ENCODE results near the gene SLC2A2. TPM values are rescaled to one million over a fixed set of nuclear protein-coding genes. Genes with fewer than 3 reads are reported as not detected.
A peak's percentile ranks its signal among the peaks of the same experiment; 100 is the strongest.
"Not testable (repeated sequence)": the region's sequence is repeated elsewhere in the genome, so short reads cannot be mapped to it uniquely, and the experiment has no call there.

The SLC2A2 gene
- total RNA-seq, 1 donor from 2014 or later: not detected

- DNase-seq (ENCODE audit: low read depth, low spot score): no peak
Measured at GRCh38 chr3:170988378-170988777, 38.1 kb downstream of the SLC2A2 start.

GRCh38 chr3:170985304-170985703 lies 41.2 kb downstream of the SLC2A2 start:
- no peak for DNase-seq (ENCODE audit: low read depth, low spot score)

- no peak for DNase-seq (ENCODE audit: low read depth, low spot score)
Measured at GRCh38 chr3:170982733-170983132, 43.8 kb downstream of the SLC2A2 start.

GRCh38 chr3:170980399-170980798 lies 46.1 kb downstream of the SLC2A2 start:
- no peak for DNase-seq (ENCODE audit: low read depth, low spot score)

GRCh38 chr3:170977949-170978745 lies 48.4 kb downstream of the SLC2A2 start:
- DNase-seq (ENCODE audit: low read depth, low spot score): no peak

- no peak for DNase-seq (ENCODE audit: low read depth, low spot score)
Measured at GRCh38 chr3:170976190-170976519, 50.4 kb downstream of the SLC2A2 start.

- no peak for DNase-seq (ENCODE audit: low read depth, low spot score)
Measured at GRCh38 chr3:170975283-170976189, 51.0 kb downstream of the SLC2A2 start.

- DNase-seq (ENCODE audit: low read depth, low spot score): no peak
Measured at GRCh38 chr3:170974872-170975271, 51.6 kb downstream of the SLC2A2 start.

- DNase-seq (ENCODE audit: low read depth, low spot score): not testable (repeated sequence)
Measured at GRCh38 chr3:170972917-170973316, 53.6 kb downstream of the SLC2A2 start.

GRCh38 chr3:170967126-170967525 lies 59.4 kb downstream of the SLC2A2 start:
- DNase-seq (ENCODE audit: low read depth, low spot score): no peak

GRCh38 chr3:170966495-170966894 lies 60.0 kb downstream of the SLC2A2 start:
- DNase-seq (ENCODE audit: low read depth, low spot score): no peak

- DNase-seq (ENCODE audit: low read depth, low spot score): no peak
Measured at GRCh38 chr3:170962411-170962810, 64.1 kb downstream of the SLC2A2 start.

GRCh38 chr3:170961616-170962400 lies 64.7 kb downstream of the SLC2A2 start:
- DNase-seq (ENCODE audit: low read depth, low spot score): peak; percentile 7

GRCh38 chr3:170959457-170959856 lies 67.1 kb downstream of the SLC2A2 start:
- no peak for DNase-seq (ENCODE audit: low read depth, low spot score)

GRCh38 chr3:170956647-170957046 lies 69.9 kb downstream of the SLC2A2 start:
- DNase-seq (ENCODE audit: low read depth, low spot score): no peak

- no peak for DNase-seq (ENCODE audit: low read depth, low spot score)
Measured at GRCh38 chr3:170953736-170954135, 72.8 kb downstream of the SLC2A2 start.

GRCh38 chr3:170953229-170953628 lies 73.3 kb downstream of the SLC2A2 start:
- DNase-seq (ENCODE audit: low read depth, low spot score): no peak

- DNase-seq (ENCODE audit: low read depth, low spot score): no peak
Measured at GRCh38 chr3:170949211-170949610, 77.3 kb downstream of the SLC2A2 start.

- no peak for DNase-seq (ENCODE audit: low read depth, low spot score)
Measured at GRCh38 chr3:170947018-170947769, 79.3 kb downstream of the SLC2A2 start.
